ENCODE data around the gene C5orf22.

Gene C5orf22

GRCh38 chr5:31604644-31605043 lies 72.5 kb downstream of the C5orf22 start:
- DNase-seq (ENCODE audit: low spot score): no peak

All from AG20443 (cell line).